Endothelial cell (in vitro differentiated cells): ENCODE measurements around the gene TNIP2. TPM values are rescaled to one million over a fixed set of nuclear protein-coding genes. Genes with fewer than 3 reads are reported as not detected.

Experiments used
- DNase-seq: peaks from one replicate; pipeline ENCODE4 v3.0.0; 2021; ENCODE audit warnings: low spot score
- H3K27ac Mint-ChIP-seq: one replicate; pipeline ENCODE4 v1.8.0; 2021; ENCODE audit warnings: mixed read lengths, inconsistent platforms; ENCODE audit not compliant: unreplicated experiment
- H3K27me3 Mint-ChIP-seq: one replicate; pipeline ENCODE4 v1.8.0; 2021; ENCODE audit warnings: mild to moderate bottlenecking, moderate library complexity, mixed read lengths, inconsistent platforms; ENCODE audit not compliant: unreplicated experiment
- H3K36me3 Mint-ChIP-seq: one replicate; pipeline ENCODE4 v1.8.0; 2021; ENCODE audit warnings: mild to moderate bottlenecking, low read depth, mixed read lengths, inconsistent platforms; ENCODE audit not compliant: unreplicated experiment
- H3K4me1 Mint-ChIP-seq: one replicate; pipeline ENCODE4 v1.8.0; 2021; ENCODE audit warnings: mild to moderate bottlenecking, mixed read lengths, inconsistent platforms; ENCODE audit not compliant: unreplicated experiment
- H3K4me3 Mint-ChIP-seq: one replicate; pipeline ENCODE4 v1.8.0; 2021; ENCODE audit warnings: mild to moderate bottlenecking, mixed read lengths, inconsistent platforms; ENCODE audit not compliant: unreplicated experiment
- H3K9me3 Mint-ChIP-seq: one replicate; pipeline ENCODE4 v1.8.0; 2021; ENCODE audit warnings: mixed read lengths, inconsistent platforms; ENCODE audit not compliant: unreplicated experiment
- total RNA-seq: library from RNA; stranded (reverse); fragmentation: NEBNext Ultra II Directional; extraction: Animal tissue kit (Norgen Biotek cat#: 25700); gene quantifications from one replicate; pipeline ENCODE4 v1.2.1, GENCODE V29; 2021; ENCODE audit not compliant: unreplicated experiment
- TF ChIP-seq, protein P1 (sequence below): fragments of 200-600 bp; sonication (generic); IDR thresholded peaks from one replicate; pipeline ENCODE4 v1.5.0; 2021; ENCODE audit warnings: antibody characterized with exemption; ENCODE audit not compliant: unreplicated experiment

TNIP2 gene
- total RNA-seq, 1 donor from 2014 or later = 29.3 TPM

DNA sequence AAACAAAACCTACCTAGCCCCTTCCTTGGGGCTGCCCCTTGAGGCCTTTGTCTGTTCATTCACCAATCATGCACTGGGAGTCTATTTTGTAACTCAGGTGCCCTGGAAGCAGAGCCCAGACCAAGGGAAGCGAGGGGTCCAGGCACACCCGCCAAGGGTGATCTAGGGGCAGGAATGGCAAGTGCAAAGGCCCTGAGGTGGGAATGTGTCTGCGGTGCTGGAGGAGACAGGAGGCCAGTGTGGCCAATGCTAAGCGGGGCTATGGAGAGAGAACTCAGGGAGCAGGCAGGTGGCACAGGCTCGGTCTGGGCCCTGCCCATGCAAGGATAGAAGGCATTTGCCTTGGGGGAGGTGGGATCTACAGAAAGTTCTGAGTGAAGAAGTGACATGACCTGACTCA lies 33.2 kb upstream of the TNIP2 start:
- H3K36me3 Mint-ChIP-seq = no peaks in the 10 kb centered on the region
- H3K27ac Mint-ChIP-seq = peak overlapping the region; percentile 13
- TF ChIP-seq, protein P1, sequence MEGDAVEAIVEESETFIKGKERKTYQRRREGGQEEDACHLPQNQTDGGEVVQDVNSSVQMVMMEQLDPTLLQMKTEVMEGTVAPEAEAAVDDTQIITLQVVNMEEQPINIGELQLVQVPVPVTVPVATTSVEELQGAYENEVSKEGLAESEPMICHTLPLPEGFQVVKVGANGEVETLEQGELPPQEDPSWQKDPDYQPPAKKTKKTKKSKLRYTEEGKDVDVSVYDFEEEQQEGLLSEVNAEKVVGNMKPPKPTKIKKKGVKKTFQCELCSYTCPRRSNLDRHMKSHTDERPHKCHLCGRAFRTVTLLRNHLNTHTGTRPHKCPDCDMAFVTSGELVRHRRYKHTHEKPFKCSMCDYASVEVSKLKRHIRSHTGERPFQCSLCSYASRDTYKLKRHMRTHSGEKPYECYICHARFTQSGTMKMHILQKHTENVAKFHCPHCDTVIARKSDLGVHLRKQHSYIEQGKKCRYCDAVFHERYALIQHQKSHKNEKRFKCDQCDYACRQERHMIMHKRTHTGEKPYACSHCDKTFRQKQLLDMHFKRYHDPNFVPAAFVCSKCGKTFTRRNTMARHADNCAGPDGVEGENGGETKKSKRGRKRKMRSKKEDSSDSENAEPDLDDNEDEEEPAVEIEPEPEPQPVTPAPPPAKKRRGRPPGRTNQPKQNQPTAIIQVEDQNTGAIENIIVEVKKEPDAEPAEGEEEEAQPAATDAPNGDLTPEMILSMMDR = no peak
- peaks cover 12% of the 10 kb centered on the region for H3K4me1 Mint-ChIP-seq
- peaks cover 9% of the 10 kb centered on the region for H3K27me3 Mint-ChIP-seq
- no peak for DNase-seq
- H3K4me3 Mint-ChIP-seq = no peak overlapping the region
- H3K9me3 Mint-ChIP-seq = no peaks in the 10 kb centered on the region

DNA sequence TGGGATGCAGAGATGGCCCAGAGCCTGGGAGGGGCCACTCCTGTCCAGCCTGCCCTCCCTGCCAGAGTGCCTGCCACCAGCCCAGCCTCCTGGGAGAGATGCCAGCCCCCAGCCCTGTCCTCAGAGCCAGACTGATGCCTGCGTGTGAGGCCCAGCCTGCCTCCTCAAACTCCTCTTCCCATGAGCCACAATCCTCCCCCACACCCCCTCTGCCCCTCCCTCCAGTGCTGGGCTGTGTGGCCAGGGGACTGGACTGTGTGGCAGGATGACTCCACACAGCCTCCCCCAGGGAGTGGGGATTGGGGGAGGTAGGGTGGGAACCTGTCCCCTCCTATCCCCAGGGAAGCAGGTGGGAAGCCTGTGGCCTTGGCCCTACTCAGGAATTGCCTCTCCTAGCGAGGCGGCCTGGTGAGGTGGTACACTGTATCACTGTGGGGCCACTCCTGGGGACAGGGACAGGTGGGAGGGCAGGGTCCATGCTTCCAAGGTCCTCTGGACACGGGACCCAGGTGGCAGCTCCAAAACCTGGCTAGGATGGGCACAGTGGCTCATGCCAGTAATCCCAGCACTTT lies 32.5 kb upstream of the TNIP2 start:
- Mint-ChIP-seq H3K9me3 (no peaks in the 10 kb centered on the region), H3K4me1 (peaks cover 12% of the 10 kb centered on the region), H3K27ac (no peak overlapping the region), H3K4me3 (no peak overlapping the region), H3K27me3 (peaks cover 9% of the 10 kb centered on the region), H3K36me3 (no peaks in the 10 kb centered on the region)
- no peak for DNase-seq
- TF ChIP-seq, protein P1 = no peak

DNA sequence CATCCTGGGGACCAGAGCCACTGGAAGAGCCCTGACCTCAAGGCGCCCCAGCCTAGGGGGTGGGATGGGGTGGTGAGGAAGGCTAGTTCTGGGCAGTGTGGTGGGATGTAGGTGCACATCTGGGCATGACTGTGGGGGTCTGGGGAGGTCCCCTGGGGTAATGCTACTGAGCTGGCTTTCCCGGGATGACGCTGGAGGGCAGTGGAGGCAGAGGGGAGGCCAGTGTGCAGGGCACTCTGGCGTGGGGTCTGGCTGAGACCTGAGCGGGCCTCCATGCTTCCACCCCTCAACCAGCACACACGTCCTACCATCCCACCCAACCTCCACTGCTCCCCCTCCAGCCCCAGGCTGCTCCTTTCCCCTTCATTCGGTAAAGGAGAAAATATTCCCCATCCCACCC lies 32.0 kb upstream of the TNIP2 start:
- TF ChIP-seq, protein P1 = no peak
- Mint-ChIP-seq H3K27me3 (peaks cover 9% of the 10 kb centered on the region), H3K4me3 (no peak overlapping the region), H3K9me3 (no peaks in the 10 kb centered on the region), H3K27ac (no peak overlapping the region), H3K4me1 (peaks cover 12% of the 10 kb centered on the region), H3K36me3 (no peaks in the 10 kb centered on the region)
- no peak for DNase-seq

DNA sequence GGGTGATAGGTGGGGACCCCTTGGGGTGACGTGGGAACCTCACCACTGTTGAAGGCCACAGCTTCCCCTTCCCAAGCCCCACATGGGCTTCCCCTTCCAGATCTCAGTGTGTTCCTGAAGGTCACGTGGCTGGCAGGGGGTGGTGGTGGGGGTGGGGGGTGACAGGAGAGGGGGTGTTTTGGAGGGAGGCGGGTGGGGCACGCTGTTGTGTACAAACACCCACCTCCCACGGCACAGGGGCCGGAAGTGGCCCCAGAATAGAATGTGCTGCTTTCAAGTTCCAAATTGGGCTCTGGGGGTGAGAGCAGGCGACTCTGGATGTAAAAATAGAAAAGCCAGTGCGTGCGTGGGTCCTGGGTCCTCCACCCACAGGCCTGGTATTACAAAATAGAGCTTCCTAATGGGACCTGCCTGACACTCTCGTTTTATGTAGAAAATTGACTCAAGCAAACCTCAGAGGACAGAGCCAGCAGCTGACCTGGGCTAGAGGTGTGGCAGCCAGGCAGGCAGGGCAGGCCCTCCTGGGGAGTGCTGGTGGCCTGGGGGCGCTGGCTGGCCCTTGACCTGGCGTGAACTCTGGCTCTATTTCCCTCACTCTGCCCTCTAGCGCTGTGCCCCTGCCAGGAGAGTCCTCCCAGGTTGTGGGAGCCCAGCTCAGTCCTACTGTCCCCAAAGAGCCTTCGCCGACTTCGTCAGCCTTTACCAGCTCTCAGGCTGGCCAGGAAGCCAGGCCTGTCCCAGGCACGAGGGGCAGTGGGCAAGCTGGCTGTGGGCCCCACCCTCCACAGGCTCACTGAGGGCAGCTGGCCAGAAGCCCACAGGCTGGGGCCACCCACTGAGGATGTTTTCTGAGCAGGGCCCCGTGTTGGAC lies 31.3 kb upstream of the TNIP2 start:
- Mint-ChIP-seq H3K4me3 (no peak overlapping the region), H3K27me3 (peaks cover 10% of the 10 kb centered on the region), H3K36me3 (no peaks in the 10 kb centered on the region), H3K27ac (no peak overlapping the region), H3K9me3 (no peaks in the 10 kb centered on the region), H3K4me1 (peaks cover 12% of the 10 kb centered on the region)
- TF ChIP-seq, protein P1 = no peak
- DNase-seq = no peak

DNA sequence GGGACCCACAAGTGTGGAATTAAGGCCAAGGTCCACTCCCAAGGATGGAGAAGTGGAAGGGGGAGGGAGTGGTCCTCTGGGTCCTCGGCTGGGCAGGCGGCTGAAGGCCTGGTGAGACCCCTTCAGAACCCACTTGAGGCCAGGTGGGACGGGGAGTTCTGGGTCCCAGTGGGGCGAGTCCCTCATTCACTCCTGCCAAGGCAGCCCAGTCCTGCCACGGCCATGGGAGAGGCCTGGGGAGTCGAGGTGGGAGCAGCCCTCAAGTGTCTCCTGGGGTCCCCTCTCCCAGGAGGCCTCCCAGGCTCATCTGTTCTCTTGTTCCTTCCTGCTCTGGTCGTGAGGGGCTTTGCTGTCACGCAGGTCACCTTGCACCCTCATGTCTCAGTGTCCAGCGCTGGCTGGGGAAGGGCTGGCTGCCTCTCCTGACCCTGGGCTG lies 30.7 kb upstream of the TNIP2 start:
- Mint-ChIP-seq H3K36me3 (no peaks in the 10 kb centered on the region), H3K4me1 (peaks cover 10% of the 10 kb centered on the region), H3K27ac (no peak overlapping the region), H3K27me3 (peaks cover 8% of the 10 kb centered on the region), H3K9me3 (no peaks in the 10 kb centered on the region), H3K4me3 (no peak overlapping the region)
- no peak for DNase-seq
- TF ChIP-seq, protein P1 = no peak
